NB4 (cell line): ENCODE results near the gene CDR2.

Experiments used
- DNase-seq: peaks from one replicate; pipeline ENCODE4 v3.0.0; 2010; ENCODE audit warnings: low read depth
- H3K4me3 ChIP-seq: one replicate; pipeline ENCODE4 v1.5.1; 2011; ENCODE audit warnings: mild to moderate bottlenecking, low read depth, low read length, moderate library complexity
- MYC ChIP-seq: IDR thresholded peaks from 2 replicates; pipeline ENCODE4 v1.6.1; 2011; ENCODE audit warnings: low read depth, low read length
- POLR2A ChIP-seq: IDR thresholded peaks from 2 replicates; pipeline ENCODE4 v1.6.1; 2011; ENCODE audit warnings: mild to moderate bottlenecking; ENCODE audit not compliant: insufficient read length; ENCODE audit errors: extremely low read depth
- TF ChIP-seq, protein P1 (sequence below): IDR thresholded peaks from one replicate; pipeline ENCODE4 v1.5.1; 2012; ENCODE audit warnings: low read depth, low read length
- TF ChIP-seq, protein P2 (sequence below): IDR thresholded peaks from 2 replicates; pipeline ENCODE4 v1.6.1; 2011; ENCODE audit warnings: low read depth, low read length

CDR2 gene

DNA sequence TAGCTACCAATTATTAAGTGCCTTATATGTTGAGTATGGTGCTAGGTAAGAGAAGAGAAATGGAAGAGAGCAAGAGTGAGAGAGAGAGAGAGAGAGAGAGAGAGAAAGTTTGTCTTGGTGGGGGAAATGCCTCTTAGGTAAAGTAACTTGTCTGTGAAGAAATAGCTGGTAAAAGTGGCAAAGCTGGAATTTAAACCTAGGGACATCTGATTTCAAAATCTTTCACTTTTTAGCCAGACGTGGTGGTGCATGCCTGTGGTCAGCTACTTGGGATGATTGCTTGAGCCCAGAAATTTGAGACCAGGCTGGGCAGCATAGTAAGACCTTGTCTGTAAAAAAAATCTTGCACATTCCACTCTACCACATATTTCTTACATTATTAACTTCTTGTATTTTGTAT, 23.0 kb upstream of the CDR2 start:
- no peak overlapping the region for H3K4me3 ChIP-seq
- TF ChIP-seq, protein P1, sequence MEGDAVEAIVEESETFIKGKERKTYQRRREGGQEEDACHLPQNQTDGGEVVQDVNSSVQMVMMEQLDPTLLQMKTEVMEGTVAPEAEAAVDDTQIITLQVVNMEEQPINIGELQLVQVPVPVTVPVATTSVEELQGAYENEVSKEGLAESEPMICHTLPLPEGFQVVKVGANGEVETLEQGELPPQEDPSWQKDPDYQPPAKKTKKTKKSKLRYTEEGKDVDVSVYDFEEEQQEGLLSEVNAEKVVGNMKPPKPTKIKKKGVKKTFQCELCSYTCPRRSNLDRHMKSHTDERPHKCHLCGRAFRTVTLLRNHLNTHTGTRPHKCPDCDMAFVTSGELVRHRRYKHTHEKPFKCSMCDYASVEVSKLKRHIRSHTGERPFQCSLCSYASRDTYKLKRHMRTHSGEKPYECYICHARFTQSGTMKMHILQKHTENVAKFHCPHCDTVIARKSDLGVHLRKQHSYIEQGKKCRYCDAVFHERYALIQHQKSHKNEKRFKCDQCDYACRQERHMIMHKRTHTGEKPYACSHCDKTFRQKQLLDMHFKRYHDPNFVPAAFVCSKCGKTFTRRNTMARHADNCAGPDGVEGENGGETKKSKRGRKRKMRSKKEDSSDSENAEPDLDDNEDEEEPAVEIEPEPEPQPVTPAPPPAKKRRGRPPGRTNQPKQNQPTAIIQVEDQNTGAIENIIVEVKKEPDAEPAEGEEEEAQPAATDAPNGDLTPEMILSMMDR, result no peak
- TF ChIP-seq, protein P2, sequence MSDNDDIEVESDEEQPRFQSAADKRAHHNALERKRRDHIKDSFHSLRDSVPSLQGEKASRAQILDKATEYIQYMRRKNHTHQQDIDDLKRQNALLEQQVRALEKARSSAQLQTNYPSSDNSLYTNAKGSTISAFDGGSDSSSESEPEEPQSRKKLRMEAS, result no peak
- TF ChIP-seq POLR2A, result no peak
- TF ChIP-seq MYC, result no peak
- DNase-seq, result no peak

DNA sequence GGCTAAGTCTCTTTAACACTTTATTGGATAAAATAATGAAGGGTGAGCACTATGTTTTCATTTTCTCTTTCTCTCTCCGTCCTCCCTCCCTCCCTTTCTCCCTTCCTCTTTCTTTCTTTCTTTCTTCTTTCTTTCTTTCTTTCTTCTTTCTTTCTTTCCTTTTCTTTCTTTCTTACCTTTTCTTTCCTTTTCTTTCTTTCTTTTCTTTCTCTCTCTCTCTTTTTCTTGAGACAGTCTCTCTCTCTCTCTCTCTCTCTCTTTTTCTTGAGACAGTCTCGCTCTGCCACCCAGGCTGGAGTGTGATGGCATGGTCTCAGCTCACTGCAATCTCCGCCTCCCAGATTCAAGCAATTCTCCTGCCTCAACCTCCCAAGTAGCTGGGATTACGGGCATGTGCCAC, 21.5 kb upstream of the CDR2 start:
- no peak for TF ChIP-seq MYC
- TF ChIP-seq, protein P1, result no peak
- no peak for TF ChIP-seq POLR2A
- TF ChIP-seq, protein P2, result no peak
- no peak overlapping the region for H3K4me3 ChIP-seq
- no peak for DNase-seq

DNA sequence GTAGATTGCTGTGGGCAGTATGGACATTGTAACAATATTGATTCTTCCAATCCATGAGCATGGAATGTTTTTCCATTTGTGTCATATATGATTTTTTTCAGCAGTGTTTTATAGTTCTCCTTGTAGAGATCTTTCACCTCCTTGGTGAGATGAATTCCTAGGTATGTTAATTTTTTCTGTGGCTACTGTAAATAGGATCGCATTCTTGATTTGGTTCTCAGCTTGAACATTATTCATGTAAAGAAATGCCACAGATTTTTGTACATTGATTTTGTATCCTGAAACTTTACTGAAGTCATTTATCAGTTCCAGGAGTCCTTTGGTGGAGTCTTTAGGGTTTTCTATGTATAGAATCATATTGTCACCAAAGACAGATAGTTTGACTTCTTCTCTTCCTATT, 19.7 kb upstream of the CDR2 start:
- no peak overlapping the region for H3K4me3 ChIP-seq
- TF ChIP-seq, protein P1, result no peak
- TF ChIP-seq MYC (no peak), POLR2A (no peak)
- no peak for DNase-seq

DNA sequence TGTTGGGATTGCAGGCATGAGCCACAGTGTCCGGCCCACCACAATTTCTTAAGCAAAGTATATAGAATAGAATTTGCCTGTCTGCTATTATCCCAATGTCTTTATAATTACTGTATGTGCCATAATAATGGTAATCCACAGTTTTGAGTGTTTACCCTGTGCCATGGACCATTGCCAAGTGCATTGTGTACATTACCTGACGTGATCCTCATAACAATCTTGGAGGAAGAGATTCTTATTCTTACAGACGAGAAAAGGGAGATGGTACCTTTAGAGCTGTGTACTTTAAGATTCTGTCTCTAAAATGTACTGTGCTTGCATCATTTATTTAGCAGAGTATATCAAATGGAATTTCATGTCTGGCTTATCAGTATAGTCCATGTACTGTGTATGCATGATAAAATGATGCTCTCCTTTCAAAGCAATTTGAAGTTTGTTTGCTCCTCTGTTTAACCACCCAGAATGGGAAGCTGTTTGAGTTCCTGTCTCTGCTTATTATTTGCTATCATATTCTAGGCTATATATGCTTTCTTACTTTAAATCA, 13.8 kb upstream of the CDR2 start:
- no peak overlapping the region for H3K4me3 ChIP-seq
- no peak for DNase-seq
- TF ChIP-seq MYC (no peak), POLR2A (no peak)
- TF ChIP-seq, protein P1, result no peak
- TF ChIP-seq, protein P2, result no peak

DNA sequence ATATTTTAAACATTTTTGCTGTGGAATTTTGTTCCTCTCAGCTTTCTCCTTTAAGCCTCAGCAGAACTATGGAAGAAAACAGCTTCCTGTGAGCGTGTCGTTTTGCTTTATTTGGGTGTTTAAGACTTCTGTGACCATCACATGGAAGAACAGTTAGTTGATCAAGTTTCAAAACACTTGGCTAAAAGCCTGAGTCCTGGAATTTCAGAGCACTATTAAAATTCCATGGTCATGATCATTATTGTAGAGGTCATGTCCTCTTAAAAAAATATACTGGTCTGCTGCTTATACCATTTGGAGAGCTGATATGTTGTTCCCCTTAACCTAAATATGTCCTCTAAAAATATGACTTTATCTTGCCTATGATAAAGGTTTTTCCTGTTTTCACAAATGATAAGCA, 12.6 kb upstream of the CDR2 start:
- H3K4me3 ChIP-seq, result no peak overlapping the region
- DNase-seq, result no peak
- TF ChIP-seq POLR2A (no peak), MYC (no peak)
- TF ChIP-seq, protein P2, result no peak
- TF ChIP-seq, protein P1, result no peak

DNA sequence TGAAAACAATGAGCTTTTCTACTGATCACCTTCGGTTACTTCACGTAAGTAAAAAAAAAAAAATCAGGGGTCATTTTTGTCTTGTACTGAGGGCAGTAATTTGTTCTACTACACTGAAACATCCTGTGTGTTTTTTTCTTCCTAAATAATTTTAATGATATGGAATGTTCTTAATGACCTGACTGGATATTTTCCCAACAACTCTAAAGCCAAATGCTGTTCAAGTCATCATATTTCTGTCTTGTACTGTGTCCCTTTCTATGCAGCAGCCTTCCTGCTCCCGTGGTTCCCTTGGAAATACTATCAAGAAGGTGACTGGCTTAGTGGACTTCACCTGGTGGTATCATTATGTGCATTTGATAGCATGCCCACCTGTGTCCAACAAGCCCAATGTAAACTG, 10.8 kb upstream of the CDR2 start:
- H3K4me3 ChIP-seq, result no peak overlapping the region
- TF ChIP-seq, protein P1, result no peak
- TF ChIP-seq POLR2A (no peak), MYC (no peak)
- TF ChIP-seq, protein P2, result no peak
- no peak for DNase-seq
